C4-2B (cell line): ENCODE data around the gene NGFR.
"Not testable (repeated sequence)": the region's sequence is repeated elsewhere in the genome, so short reads cannot be mapped to it uniquely, and the experiment has no call there.

ENCODE experiments used
- H3K27ac ChIP-seq: fragments of 450-650 bp; 2 replicates; pipeline ENCODE4 v1.5.1; 2017
- CTCF ChIP-seq: fragments of 450-650 bp; conservative IDR thresholded peaks from 2 replicates; pipeline ENCODE4 v1.5.1; 2017; ENCODE audit warnings: mild to moderate bottlenecking
- ZFX ChIP-seq: fragments of 450-650 bp; IDR thresholded peaks from 2 replicates; pipeline ENCODE4 v1.6.1; 2017

NGFR gene

DNA sequence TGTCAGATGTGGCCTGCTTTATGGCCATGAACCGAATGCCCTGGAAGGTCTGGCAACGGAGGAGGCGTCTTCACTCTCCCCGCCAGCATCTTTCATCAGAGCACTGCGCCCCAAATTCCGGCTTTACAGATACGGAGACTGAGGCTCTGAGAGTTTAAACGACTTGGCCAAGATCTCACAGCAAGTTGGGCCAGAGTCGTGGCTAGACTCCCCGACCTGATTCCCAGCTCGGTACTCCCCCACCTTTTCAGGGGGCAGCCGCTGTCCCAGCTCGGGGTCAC, 1.7 kb downstream of the NGFR start:
- H3K27ac ChIP-seq = no peak overlapping the region
- TF ChIP-seq ZFX (no peak), CTCF (no peak)

DNA sequence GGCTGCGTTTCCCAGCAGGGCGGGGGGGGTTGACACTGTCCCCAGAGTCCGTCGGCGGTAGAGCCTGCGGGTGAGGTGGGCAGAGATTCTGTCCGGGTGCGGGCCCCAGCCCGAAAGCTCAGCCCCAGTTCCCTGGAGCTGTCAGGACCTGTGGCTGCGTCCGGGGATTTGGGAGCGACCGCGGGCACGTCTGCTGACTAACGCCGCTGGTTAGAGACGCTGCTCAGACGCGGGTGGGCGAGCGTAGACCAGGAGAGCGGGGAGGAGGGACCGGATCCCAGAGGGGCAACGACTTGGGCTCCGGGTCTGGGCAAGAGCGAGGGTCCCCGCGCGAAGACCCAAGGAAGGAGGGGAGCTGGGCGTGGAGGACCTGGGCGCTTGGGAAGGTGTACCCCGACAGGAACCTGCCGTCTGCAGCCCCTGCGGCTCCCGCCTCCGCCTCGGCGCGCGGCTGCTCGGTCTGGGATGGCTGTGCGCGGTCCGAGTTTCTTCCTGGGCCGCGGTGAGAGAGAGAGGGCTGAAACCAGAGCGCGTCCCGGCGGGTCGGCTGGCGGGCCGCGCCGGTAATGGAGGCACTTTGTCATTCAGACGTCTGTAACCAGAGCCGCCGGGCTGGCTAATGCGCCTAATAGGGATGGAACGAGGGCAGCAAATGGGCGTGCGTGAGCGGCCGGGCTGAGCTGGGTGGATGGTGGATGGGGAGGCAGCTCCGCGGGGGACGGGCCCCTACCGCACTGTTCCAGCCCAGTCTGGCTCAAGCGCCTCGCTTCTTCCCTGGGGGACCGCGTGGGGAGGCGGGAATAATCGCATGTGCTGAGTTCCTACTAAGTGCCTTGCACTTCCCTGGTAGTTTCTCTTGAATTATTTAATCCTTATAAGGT, 2.3 kb downstream of the NGFR start:
- TF ChIP-seq CTCF = no peak
- no peak for TF ChIP-seq ZFX
- no peak overlapping the region for H3K27ac ChIP-seq

DNA sequence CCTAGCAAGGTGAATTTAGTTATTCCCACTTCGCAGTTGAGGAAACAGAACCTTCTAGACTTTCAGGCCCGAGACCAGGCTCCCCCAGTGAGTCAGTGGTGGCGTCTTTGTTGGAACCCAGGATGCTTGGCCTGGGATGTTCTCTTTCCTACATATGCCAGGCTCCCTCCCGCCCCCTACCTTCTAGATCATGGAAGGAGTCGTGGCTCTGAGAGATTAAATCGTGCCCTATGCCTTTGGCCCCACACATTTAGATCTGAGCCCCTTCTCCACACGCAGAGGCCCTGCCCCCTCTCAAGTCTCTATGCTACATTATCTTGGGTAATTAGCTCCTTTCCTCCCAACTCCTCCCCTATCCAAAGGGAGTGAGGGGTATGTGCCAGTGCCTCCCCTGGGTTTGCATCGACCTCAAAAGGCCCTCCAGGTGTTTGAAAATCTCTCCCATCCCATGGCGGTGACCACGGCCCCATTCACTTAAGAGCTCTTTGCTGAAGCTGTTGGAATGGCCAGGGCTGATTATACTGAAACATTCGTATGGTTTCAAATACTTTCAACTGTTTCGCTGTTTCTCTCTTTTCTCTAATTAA, 3.0 kb downstream of the NGFR start:
- no peak overlapping the region for H3K27ac ChIP-seq
- TF ChIP-seq CTCF (no peak), ZFX (no peak)

DNA sequence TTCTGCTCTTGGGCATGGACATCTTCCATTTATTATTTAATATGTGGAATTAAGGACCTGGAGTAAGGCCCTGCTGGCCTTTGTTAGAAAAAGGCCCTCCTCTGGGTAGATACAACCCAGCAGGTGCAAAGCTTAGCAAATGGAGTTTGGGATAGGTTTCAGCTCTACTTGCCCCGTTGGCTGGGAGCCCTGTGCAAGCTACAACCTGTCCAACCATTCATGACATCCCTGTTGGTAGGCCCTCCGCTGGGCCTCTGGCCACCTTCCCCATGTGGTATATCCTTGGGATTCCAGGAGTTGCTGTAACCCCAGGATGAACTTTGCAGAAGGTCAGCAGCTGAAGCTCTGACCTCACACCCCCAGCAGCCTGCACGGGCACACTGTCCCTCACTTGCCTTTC, 6.4 kb downstream of the NGFR start:
- no peak for TF ChIP-seq CTCF
- no peak for TF ChIP-seq ZFX
- H3K27ac ChIP-seq = no peak overlapping the region

DNA sequence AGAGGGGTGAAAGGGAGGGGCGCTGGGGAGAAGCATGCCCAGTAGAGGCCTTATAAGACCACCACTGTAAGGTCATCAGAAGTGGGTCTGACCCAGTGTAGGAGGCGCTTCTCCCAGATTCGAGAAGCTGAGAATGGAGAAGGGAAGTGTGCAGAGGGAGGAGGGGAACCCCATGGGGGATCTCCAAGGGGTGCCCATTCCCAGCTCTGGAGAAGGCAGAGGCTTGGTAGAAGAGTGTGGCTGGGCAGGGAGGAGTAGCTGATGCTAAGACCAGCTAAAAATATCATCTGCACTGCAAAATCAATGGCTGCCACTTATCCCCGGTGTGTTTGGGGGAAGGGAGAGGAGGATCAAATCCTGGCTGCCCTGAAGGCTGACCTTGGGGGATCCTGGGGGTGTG, 7.2 kb downstream of the NGFR start:
- TF ChIP-seq ZFX (no peak), CTCF (no peak)
- H3K27ac ChIP-seq = no peak overlapping the region

DNA sequence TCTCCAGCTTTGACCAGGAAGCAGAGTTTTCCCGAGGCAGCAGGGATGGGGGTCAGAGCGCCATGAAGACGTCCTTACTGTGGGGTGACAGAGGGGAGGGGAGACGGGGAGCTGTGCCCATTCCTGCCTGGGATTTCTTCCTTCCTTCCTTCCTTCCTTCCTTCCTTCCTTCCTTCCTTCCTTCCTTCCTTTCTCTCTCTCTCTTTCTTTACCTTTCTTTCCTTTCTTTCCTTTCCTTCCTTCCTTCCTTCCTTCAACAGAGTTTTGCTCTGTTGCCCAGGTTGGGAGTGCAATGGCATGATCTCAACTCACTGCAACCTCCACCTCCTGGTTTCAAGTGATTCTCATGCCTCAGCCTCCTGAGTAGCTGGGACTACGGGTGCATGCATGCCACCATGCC, 7.6 kb downstream of the NGFR start:
- not testable (repeated sequence) for H3K27ac ChIP-seq

GRCh38 chr17:49504369-49504768, 9.3 kb downstream of the NGFR start:
- TF ChIP-seq CTCF (no peak), ZFX (no peak)
- no peak overlapping the region for H3K27ac ChIP-seq

GRCh38 chr17:49505854-49506253, 10.8 kb downstream of the NGFR start:
- TF ChIP-seq ZFX (no peak), CTCF (no peak)
- H3K27ac ChIP-seq = no peak overlapping the region
